Measurements from ENCODE around the gene BRF1. TPM values are rescaled to one million over a fixed set of nuclear protein-coding genes. Genes with fewer than 3 reads are reported as not detected.

The BRF1 gene
- total RNA-seq, 4 donors from 2014 or later: 44.5 to 99.6 (median 56.2) TPM

GRCh38 chr14:105257464-105257863 lies 43.3 kb downstream of the BRF1 start:
- intact Hi-C loops (cut with DNase I): no loop called here
- DNase-seq: no peak
- Histone ChIP-seq H3K27me3 (no peaks in the 10 kb centered on the region), H3K27ac (no peak overlapping the region), H3K4me1 (peaks cover 8 to 13% of the 10 kb centered on the region in 2 donors), H3K36me3 (no peaks in the 10 kb centered on the region), H3K9me3 (no peaks in the 10 kb centered on the region), H3K4me3 (replicated peaks in 1 of 3) (no peak overlapping the region)
- 88 to 90% methylated on average over 14 to 15 of the region's 15 CpGs for WGBS, 2 donors
- TF ChIP-seq POLR2A (IDR thresholded peaks at IDR 0.05) (no peak), CTCF (IDR thresholded peaks at IDR 0.05) (no peak)

GRCh38 chr14:105256292-105256960 lies 44.4 kb downstream of the BRF1 start:
- intact Hi-C loops (cut with DNase I): no loop called here
- Histone ChIP-seq H3K9me3 (no peaks in the 10 kb centered on the region), H3K4me3 (replicated peaks in 1 of 3) (no peak overlapping the region), H3K27me3 (no peaks in the 10 kb centered on the region), H3K36me3 (no peaks in the 10 kb centered on the region), H3K27ac (no peak overlapping the region), H3K4me1 (peaks cover under 1 to 3% of the 10 kb centered on the region in 2 donors)
- DNase-seq: no peak
- TF ChIP-seq POLR2A (IDR thresholded peaks at IDR 0.05) (no peak), CTCF (IDR thresholded peaks at IDR 0.05) (no peak)
- WGBS, 2 donors: 96% methylated on average over 17 to 18 of the region's 19 CpGs

- Histone ChIP-seq H3K27ac (no peak overlapping the region), H3K4me3 (replicated peaks in 1 of 3) (no peak overlapping the region), H3K36me3 (peaks cover 4 to 5% of the 10 kb centered on the region in 2 donors), H3K27me3 (no peaks in the 10 kb centered on the region), H3K9me3 (no peaks in the 10 kb centered on the region), H3K4me1 (no peaks in the 10 kb centered on the region)
- intact Hi-C loops (cut with DNase I): no loop called here
- WGBS, 2 donors: 88 to 96% methylated on average over 6 of the region's 6 CpGs
- DNase-seq: no peak
- TF ChIP-seq POLR2A (IDR thresholded peaks at IDR 0.05): no peak
- no peak for TF ChIP-seq CTCF (IDR thresholded peaks at IDR 0.05)
Observed at GRCh38 chr14:105255021-105255507, 45.7 kb downstream of the BRF1 start.

- no peaks in the 10 kb centered on the region for H3K9me3 ChIP-seq
- H3K36me3 ChIP-seq: peaks cover 4 to 6% of the 10 kb centered on the region in 2 donors
- peaks cover 4 to 6% of the 10 kb centered on the region in 2 donors for H3K4me1 ChIP-seq
- intact Hi-C loops (cut with DNase I): no loop called here
- no peaks in the 10 kb centered on the region for H3K27me3 ChIP-seq
- DNase-seq: no peak
- WGBS, 2 donors: 93 to 95% methylated on average over 3 to 4 of the region's 9 CpGs
- no peak overlapping the region for H3K27ac ChIP-seq
- no peak overlapping the region for H3K4me3 ChIP-seq (replicated peaks in 1 of 3)
- TF ChIP-seq POLR2A (IDR thresholded peaks at IDR 0.05) (no peak), CTCF (IDR thresholded peaks at IDR 0.05) (no peak)
Observed at GRCh38 chr14:105253329-105253682, 47.5 kb downstream of the BRF1 start.

GRCh38 chr14:105252552-105253328 lies 48.1 kb downstream of the BRF1 start:
- peaks cover 8 to 10% of the 10 kb centered on the region in 2 donors for H3K4me1 ChIP-seq
- H3K27me3 ChIP-seq: no peaks in the 10 kb centered on the region
- H3K36me3 ChIP-seq: peaks cover 4 to 6% of the 10 kb centered on the region in 2 donors
- H3K9me3 ChIP-seq: no peaks in the 10 kb centered on the region
- 85 to 91% methylated on average over 13 to 20 of the region's 21 CpGs for WGBS, 2 donors
- DNase-seq: no peak
- intact Hi-C loops (cut with DNase I): no loop called here
- no peak overlapping the region for H3K4me3 ChIP-seq (replicated peaks in 1 of 3)
- no peak overlapping the region for H3K27ac ChIP-seq
- TF ChIP-seq POLR2A (IDR thresholded peaks at IDR 0.05): no peak
- TF ChIP-seq CTCF (IDR thresholded peaks at IDR 0.05): no peak

All from thyroid gland (tissue), 4 donors.